WTC11 (cell line): ENCODE results near the gene MSANTD2.

Experiments
- ATF3 ChIP-seq: sonication (generic); formaldehyde crosslinking; conservative IDR thresholded peaks from 2 replicates; pipeline ENCODE4 v1.8.1; 2022; ENCODE audit warnings: mild to moderate bottlenecking, missing genetic modification reagents
- CTCF ChIP-seq: fragments of 200-600 bp; IDR thresholded peaks from 2 replicates; pipeline ENCODE4 v1.8.0; 2022; ENCODE audit warnings: antibody characterized with exemption
- STAT6 ChIP-seq: sonication (generic); formaldehyde crosslinking; conservative IDR thresholded peaks from 2 replicates; pipeline ENCODE4 v1.8.1; 2023; ENCODE audit warnings: mild to moderate bottlenecking, low read depth, missing genetic modification reagents, moderate library complexity

- TF ChIP-seq CTCF (no peak), ATF3 (CRISPR knock-in tag) (no peak), STAT6 (CRISPR knock-in tag) (no peak)
Observed at GRCh38 chr11:124829986-124830385, 29.8 kb upstream of the MSANTD2 start.
